T-helper 1 cell (primary cell): Measurements from ENCODE around the gene HSD11B2.

ENCODE experiments used
- DNase-seq, 5 donors: peaks; one replicate each; pipeline ENCODE4 v3.0.0-alpha.2; 2012 to 2020

Gene HSD11B2

GRCh38 chr16:67451704-67452435 is 20.9 kb downstream of the HSD11B2 start:
- DNase-seq: no peak

- no peak for DNase-seq
Observed at GRCh38 chr16:67454104-67454503, 23.2 kb downstream of the HSD11B2 start.

GRCh38 chr16:67454852-67455251 is 23.9 kb downstream of the HSD11B2 start:
- no peak for DNase-seq

- no peak for DNase-seq
Observed at GRCh38 chr16:67456391-67457081, 25.6 kb downstream of the HSD11B2 start.

GRCh38 chr16:67457611-67458010 is 26.7 kb downstream of the HSD11B2 start:
- DNase-seq: no peak

- DNase-seq: no peak
Observed at GRCh38 chr16:67458121-67458641, 27.3 kb downstream of the HSD11B2 start.

GRCh38 chr16:67459066-67459860 is 28.3 kb downstream of the HSD11B2 start:
- no peak for DNase-seq

- DNase-seq: no peak
Observed at GRCh38 chr16:67459861-67460150, 28.9 kb downstream of the HSD11B2 start.

GRCh38 chr16:67460168-67460567 is 29.2 kb downstream of the HSD11B2 start:
- no peak for DNase-seq

GRCh38 chr16:67460961-67461360 is 30.0 kb downstream of the HSD11B2 start:
- no peak for DNase-seq

- DNase-seq: no peak
Observed at GRCh38 chr16:67461600-67462278, 30.8 kb downstream of the HSD11B2 start.

- DNase-seq: no peak
Observed at GRCh38 chr16:67462279-67462655, 31.3 kb downstream of the HSD11B2 start.

GRCh38 chr16:67463059-67463458 is 32.1 kb downstream of the HSD11B2 start:
- no peak for DNase-seq

GRCh38 chr16:67463691-67464090 is 32.8 kb downstream of the HSD11B2 start:
- no peak for DNase-seq

GRCh38 chr16:67464565-67464964 is 33.6 kb downstream of the HSD11B2 start:
- no peak for DNase-seq

- no peak for DNase-seq
Observed at GRCh38 chr16:67466581-67466980, 35.7 kb downstream of the HSD11B2 start.

- DNase-seq: no peak
Observed at GRCh38 chr16:67468731-67469130, 37.8 kb downstream of the HSD11B2 start.

GRCh38 chr16:67470359-67470758 is 39.4 kb downstream of the HSD11B2 start:
- DNase-seq: no peak

GRCh38 chr16:67471758-67472384 is 41.0 kb downstream of the HSD11B2 start:
- DNase-seq: no peak

- DNase-seq: no peak
Observed at GRCh38 chr16:67474551-67475455, 43.9 kb downstream of the HSD11B2 start.

- no peak for DNase-seq
Observed at GRCh38 chr16:67477960-67478554, 47.1 kb downstream of the HSD11B2 start.
